ENCODE data around the gene KIAA0319L. TPM values are rescaled to one million over a fixed set of nuclear protein-coding genes. Genes with fewer than 3 reads are reported as not detected.

KIAA0319L gene
- total and polyA plus RNA-seq, 4 donors = 27.0 to 107 (median 27.9) TPM

DNA sequence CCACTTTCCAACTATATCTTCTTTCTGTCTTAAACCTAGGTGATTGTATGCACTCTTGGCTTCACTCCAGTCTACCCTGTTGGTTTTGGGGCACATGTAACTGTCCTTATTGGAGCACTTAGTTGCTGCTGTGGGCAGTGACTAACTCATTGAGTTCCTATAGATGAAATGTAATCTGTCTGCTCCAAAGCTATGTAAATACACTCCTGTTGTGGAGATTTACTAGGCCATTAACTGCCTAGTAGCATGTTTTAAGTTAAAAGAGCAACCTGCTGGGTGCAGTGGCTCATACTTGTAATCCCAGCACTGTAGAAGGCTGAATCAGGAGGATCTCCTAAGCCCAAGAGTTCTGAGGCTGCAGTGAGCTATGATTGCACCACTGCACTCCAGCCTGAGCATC, 151.1 kb downstream of the KIAA0319L start:
- Histone ChIP-seq H3K4me3 (ENCODE audit: low read depth in 1 of 3, low read length in 3 of 3) (no peak overlapping the region), H3K36me3 (ENCODE audit: control insufficient read depth in 4 of 4, insufficient read depth in 3 of 4, low read depth in 1 of 4, low read length in 3 of 4) (peaks cover 1 to 21% (median 11%) of the 10 kb centered on the region in 4 donors), H3K4me1 (ENCODE audit: control insufficient read depth in 4 of 4, insufficient read depth in 4 of 4, low read length in 3 of 4) (peaks cover 0 to 14% (median 7%) of the 10 kb centered on the region in 4 donors), H3K27ac (ENCODE audit: low read depth in 1 of 2, low read length in 2 of 2) (no peak overlapping the region), H3K27me3 (ENCODE audit: control insufficient read depth in 4 of 4, insufficient read depth in 4 of 4, low read length in 3 of 4) (no peaks in the 10 kb centered on the region), H3K9me3 (ENCODE audit: control insufficient read depth in 4 of 4, low read length in 3 of 4) (no peaks in the 10 kb centered on the region), H3K9ac (ENCODE audit: low read depth in 1 of 2, low read length in 2 of 2) (no peak overlapping the region)
- DNase-seq (ENCODE audit: low spot score) = no peak
- TF ChIP-seq RXRA (IDR thresholded peaks at IDR 0.05) = no peak

DNA sequence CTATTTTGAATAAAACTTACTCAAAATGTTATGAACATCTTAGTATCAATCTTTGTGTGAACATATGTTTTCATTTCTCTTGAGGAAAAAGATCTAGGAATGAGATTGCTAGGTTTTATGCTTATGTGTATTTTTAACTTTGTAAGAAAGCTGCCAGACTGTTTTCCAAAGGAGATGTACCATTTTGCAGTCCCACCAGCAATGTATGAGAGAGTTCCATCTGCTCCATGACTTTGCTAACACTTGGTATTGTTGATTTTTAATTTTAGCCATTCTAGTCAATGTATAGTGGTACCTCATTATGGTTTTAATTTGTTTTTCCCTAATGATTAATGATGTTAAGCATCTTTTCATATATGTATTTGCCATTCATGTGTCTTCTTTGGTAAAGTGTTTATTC, 156.2 kb downstream of the KIAA0319L start:
- TF ChIP-seq JUND (IDR thresholded peaks at IDR 0.05) (no peak), SP1 (IDR thresholded peaks at IDR 0.05) (no peak), GABPA (IDR thresholded peaks at IDR 0.05 in 1 of 2, conservative IDR thresholded peaks at IDR 0.05 in 1 of 2) (no peak), NR2F2 (IDR thresholded peaks at IDR 0.05) (no peak)
- TF ChIP-seq, protein P1, sequence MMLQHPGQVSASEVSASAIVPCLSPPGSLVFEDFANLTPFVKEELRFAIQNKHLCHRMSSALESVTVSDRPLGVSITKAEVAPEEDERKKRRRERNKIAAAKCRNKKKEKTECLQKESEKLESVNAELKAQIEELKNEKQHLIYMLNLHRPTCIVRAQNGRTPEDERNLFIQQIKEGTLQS (IDR thresholded peaks at IDR 0.05) = no peak
- Histone ChIP-seq H3K4me3 (ENCODE audit: low read depth in 1 of 3, low read length in 3 of 3) (no peak overlapping the region), H3K27ac (ENCODE audit: low read depth in 1 of 2, low read length in 2 of 2) (no peak overlapping the region), H3K27me3 (ENCODE audit: control insufficient read depth in 4 of 4, insufficient read depth in 4 of 4, low read length in 3 of 4) (no peaks in the 10 kb centered on the region), H3K36me3 (ENCODE audit: control insufficient read depth in 4 of 4, insufficient read depth in 3 of 4, low read depth in 1 of 4, low read length in 3 of 4) (peaks cover 4 to 52% (median 43%) of the 10 kb centered on the region in 4 donors), H3K9me3 (ENCODE audit: control insufficient read depth in 4 of 4, low read length in 3 of 4) (no peaks in the 10 kb centered on the region), H3K4me1 (ENCODE audit: control insufficient read depth in 4 of 4, insufficient read depth in 4 of 4, low read length in 3 of 4) (no peaks in the 10 kb centered on the region), H3K9ac (ENCODE audit: low read depth in 1 of 2, low read length in 2 of 2) (no peak overlapping the region)
- DNase-seq (ENCODE audit: low spot score) = no peak

DNA sequence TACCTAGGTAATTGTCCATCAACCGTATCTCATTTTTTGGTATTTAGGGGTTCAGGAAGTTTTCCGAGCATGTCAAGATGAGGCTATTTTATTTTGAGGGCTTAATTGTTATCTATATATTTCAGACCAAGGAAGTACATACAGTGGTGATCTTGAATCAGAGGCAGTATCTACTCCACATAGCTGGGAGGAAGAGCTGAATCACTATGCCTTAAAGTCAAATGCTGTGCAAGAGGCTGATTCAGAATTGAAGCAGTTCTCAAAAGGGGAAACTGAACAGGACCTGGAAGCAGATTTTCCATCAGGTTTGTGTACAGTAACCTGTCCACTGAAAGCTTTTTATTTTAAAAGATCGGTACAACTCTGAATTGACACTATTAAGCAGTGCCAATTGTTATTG, 158.5 kb downstream of the KIAA0319L start:
- WGBS = 97% methylated on average over 3 of the region's 3 CpGs
- Histone ChIP-seq H3K4me1 (ENCODE audit: control insufficient read depth in 4 of 4, insufficient read depth in 4 of 4, low read length in 3 of 4) (no peaks in the 10 kb centered on the region), H3K9me3 (ENCODE audit: control insufficient read depth in 4 of 4, low read length in 3 of 4) (no peaks in the 10 kb centered on the region), H3K27ac (ENCODE audit: low read depth in 1 of 2, low read length in 2 of 2) (no peak overlapping the region), H3K9ac (ENCODE audit: low read depth in 1 of 2, low read length in 2 of 2) (no peak overlapping the region), H3K4me3 (ENCODE audit: low read depth in 1 of 3, low read length in 3 of 3) (no peak overlapping the region), H3K27me3 (ENCODE audit: control insufficient read depth in 4 of 4, insufficient read depth in 4 of 4, low read length in 3 of 4) (no peaks in the 10 kb centered on the region), H3K36me3 (ENCODE audit: control insufficient read depth in 4 of 4, insufficient read depth in 3 of 4, low read depth in 1 of 4, low read length in 3 of 4) (peaks cover 8 to 58% (median 44%) of the 10 kb centered on the region in 4 donors)
- no peak for DNase-seq (ENCODE audit: low spot score)
- TF ChIP-seq SP1 (IDR thresholded peaks at IDR 0.05) = no peak
- TF ChIP-seq NR2F2 (IDR thresholded peaks at IDR 0.05) = no peak
- TF ChIP-seq TAF1 (conservative IDR thresholded peaks at IDR 0.05) = no peak
- TF ChIP-seq, protein P2, sequence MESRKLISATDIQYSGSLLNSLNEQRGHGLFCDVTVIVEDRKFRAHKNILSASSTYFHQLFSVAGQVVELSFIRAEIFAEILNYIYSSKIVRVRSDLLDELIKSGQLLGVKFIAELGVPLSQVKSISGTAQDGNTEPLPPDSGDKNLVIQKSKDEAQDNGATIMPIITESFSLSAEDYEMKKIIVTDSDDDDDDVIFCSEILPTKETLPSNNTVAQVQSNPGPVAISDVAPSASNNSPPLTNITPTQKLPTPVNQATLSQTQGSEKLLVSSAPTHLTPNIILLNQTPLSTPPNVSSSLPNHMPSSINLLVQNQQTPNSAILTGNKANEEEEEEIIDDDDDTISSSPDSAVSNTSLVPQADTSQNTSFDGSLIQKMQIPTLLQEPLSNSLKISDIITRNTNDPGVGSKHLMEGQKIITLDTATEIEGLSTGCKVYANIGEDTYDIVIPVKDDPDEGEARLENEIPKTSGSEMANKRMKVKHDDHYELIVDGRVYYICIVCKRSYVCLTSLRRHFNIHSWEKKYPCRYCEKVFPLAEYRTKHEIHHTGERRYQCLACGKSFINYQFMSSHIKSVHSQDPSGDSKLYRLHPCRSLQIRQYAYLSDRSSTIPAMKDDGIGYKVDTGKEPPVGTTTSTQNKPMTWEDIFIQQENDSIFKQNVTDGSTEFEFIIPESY (IDR thresholded peaks at IDR 0.05) = no peak
- no peak for TF ChIP-seq EGR1 (IDR thresholded peaks at IDR 0.05; ENCODE audit: low read depth in 2 of 2)
- no peak for TF ChIP-seq FOXA1 (IDR thresholded peaks at IDR 0.05)
- TF ChIP-seq, protein P3, sequence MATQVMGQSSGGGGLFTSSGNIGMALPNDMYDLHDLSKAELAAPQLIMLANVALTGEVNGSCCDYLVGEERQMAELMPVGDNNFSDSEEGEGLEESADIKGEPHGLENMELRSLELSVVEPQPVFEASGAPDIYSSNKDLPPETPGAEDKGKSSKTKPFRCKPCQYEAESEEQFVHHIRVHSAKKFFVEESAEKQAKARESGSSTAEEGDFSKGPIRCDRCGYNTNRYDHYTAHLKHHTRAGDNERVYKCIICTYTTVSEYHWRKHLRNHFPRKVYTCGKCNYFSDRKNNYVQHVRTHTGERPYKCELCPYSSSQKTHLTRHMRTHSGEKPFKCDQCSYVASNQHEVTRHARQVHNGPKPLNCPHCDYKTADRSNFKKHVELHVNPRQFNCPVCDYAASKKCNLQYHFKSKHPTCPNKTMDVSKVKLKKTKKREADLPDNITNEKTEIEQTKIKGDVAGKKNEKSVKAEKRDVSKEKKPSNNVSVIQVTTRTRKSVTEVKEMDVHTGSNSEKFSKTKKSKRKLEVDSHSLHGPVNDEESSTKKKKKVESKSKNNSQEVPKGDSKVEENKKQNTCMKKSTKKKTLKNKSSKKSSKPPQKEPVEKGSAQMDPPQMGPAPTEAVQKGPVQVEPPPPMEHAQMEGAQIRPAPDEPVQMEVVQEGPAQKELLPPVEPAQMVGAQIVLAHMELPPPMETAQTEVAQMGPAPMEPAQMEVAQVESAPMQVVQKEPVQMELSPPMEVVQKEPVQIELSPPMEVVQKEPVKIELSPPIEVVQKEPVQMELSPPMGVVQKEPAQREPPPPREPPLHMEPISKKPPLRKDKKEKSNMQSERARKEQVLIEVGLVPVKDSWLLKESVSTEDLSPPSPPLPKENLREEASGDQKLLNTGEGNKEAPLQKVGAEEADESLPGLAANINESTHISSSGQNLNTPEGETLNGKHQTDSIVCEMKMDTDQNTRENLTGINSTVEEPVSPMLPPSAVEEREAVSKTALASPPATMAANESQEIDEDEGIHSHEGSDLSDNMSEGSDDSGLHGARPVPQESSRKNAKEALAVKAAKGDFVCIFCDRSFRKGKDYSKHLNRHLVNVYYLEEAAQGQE (IDR thresholded peaks at IDR 0.05) = no peak
- no peak for TF ChIP-seq RAD21 (IDR thresholded peaks at IDR 0.05)
- no peak for TF ChIP-seq GABPA (IDR thresholded peaks at IDR 0.05 in 1 of 2, conservative IDR thresholded peaks at IDR 0.05 in 1 of 2)
- TF ChIP-seq HNF4G (IDR thresholded peaks at IDR 0.05) = no peak

Data from liver (tissue), 9 donors.